HG03135 (cell line): ENCODE data around the gene TH.
"Not testable (repeated sequence)": the region's sequence is repeated elsewhere in the genome, so short reads cannot be mapped to it uniquely, and the experiment has no call there.

ENCODE experiments used
- ATAC-seq: cut with Tn5 transposase; IDR thresholded peaks from one replicate; pipeline ENCODE4 v1.9.1; 2021; ENCODE audit warnings: mild to moderate bottlenecking, moderate library complexity; ENCODE audit not compliant: unreplicated experiment

The TH gene

DNA sequence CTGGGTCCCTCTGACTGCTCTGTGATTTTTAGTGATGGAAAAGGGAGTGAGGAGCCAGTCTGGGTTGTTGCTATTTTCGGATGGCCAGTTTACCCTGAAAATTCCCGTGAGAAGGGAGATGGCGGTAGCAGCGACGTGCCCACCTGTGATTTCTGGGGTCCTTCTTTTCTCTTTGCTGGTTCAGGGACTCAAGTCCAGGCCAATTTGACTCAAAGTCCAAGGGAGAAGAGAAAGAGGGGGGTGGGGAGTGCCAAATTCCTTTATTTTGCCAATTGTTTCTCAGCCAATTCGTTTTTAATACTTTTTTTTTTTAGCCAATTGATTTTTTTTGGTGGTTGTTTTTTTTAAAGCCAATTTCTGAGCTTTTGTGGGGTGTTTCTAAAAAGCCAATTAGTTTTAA lies 39.4 kb downstream of the TH start:
- ATAC-seq, result no peak

DNA sequence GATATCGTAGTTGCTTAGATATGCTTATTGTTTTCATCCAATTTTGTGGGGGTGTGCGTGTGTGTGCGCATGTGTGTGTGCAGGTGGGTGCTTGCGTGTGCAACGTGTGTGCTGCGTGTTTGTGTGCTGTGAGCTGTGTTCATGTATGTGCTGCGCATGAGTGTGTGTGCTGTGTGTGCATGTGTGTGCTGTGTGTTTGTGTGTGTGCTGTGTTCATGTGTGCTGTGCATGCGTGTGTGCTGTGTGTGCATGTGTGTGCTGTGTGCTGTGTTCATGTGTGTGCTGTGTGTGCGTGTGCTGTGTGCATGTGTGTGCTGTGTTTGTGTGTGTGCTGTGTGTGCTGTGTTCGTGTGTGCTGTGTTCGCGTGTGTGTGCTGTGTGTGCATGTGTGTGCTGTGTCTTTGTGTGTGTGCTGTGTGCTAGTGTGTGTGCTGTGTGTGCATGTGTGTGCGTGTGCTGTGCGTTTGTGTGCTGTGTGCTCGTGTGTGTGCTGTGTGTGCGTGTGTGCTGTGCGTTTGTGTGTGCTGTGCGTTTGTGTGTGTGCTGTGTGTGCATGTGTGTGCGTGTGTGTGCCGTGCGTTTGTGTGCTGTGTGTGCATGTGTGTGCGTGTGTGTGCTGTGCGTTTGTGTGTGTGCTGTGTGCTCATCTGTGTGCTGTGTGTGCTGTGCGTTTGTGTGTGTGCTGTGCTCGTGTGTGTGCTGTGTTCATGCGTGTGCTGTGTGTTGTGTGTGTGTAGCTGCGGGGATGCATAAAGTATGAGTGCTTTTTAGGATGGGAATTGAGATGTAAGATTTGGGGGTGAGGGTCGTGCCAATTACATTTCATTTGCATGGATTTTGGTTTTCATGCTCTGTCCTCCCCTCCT lies 40.0 kb downstream of the TH start:
- ATAC-seq, result no peak

DNA sequence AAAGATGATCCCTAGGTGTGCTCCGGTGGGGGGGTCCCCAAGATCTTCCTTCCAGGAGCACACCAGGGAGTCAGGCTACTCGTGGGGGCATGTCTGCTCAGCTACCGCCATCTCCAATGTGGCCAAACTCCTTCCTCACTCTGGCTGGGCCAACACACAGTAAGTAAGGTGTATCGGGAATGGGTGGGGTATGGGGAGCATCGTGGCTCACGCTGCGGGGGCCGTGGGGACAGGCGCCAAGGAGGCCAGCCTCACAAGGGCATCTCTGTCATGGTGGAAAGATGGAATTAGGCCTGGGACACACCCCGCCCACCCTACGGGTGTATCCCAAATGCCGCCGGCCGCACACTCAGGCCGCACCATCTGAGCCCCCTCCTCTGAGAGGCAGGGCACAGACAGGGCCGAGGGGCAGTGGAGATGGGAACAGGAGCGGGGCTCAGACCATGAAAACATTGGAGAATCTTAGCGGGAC lies 40.7 kb downstream of the TH start:
- no peak for ATAC-seq

DNA sequence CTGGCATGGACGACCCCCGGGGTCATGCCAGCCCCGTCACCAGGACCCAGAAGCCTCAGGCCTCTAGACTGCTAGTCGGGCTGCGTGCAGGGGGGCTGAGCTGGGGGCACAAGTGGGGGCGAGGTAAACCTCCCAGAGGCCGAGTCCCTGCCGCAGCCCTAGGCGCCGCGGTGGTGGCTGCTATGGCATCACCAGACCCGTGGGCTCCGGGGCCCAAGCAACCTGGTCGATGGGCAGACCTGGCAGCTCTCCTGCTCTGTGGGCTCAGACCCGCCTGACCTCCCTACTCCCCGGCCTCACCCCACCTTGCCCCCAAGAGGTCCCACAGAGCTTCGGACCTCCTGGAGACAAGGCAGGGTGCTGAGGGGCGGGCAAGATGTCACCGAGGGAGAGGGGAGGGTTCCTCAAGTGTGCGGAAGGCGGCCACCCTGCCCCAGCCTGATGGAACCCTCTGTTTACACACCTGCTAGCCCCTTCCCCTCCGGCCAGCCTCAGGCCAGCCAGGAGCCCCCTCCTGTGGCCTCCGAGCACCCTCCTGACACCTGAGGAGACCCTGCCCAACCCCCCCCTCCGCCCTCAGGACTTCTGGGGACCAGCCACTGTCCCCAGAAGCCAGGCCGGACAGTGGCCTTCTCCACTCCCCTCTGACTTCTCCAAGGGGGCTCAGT lies 41.8 kb downstream of the TH start:
- ATAC-seq, result no peak

DNA sequence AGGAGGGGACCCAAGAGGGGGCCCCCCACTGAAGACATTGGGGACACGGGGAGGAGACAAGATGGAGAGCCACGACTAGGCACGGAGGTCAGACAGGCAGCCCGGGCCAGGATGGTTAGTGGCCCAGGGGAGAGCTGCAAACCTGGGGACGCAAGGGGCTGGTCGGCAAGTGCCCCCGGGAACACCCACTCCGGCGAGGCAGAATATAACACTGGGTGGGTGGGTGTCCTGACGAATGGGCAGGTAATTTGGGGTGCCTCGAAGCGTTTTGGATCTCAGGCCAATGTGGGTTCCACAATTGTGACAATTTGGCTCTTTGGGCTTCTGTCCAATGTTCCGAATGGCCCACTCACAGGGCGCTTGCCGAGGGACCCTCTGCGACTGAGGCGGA lies 42.3 kb downstream of the TH start:
- no peak for ATAC-seq

DNA sequence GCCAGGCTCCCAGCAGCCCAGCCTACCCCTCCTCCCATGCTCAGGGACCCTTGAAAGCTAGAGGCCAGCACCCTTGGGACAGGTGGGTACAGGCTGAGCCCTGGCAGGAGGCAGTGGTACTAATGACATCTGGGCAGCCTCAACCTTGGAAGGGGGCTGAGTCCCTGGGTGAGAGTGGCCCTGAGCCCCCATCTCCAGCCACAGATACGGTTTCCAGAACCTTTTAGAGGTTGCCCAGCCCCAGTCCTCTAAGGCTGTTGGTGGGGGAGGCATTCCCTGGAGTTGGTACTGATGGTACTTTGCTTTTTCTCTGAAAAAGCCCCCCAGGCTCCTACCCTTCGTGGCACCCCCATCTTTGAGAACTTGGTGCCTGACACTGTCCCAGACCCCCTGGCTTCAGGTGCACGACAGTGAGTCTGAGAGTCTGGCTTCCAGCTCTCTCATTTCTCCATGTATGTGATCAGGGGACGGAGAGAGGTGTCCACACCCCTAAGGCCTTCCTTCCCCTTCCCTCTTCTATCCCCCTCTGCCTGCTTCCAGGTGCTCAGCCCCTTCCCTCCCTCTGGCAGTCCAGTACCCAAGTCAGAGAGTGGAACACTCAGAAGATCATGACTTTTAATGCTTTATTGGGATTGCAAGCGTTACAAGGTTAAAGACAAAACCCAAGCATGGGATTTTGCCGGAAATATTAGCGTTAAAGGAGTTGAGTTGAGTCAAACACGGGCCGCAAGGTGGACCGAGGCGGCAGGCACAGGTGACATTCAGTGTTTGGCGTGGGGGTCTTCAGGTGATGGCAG lies 42.9 kb downstream of the TH start:
- ATAC-seq, result no peak

DNA sequence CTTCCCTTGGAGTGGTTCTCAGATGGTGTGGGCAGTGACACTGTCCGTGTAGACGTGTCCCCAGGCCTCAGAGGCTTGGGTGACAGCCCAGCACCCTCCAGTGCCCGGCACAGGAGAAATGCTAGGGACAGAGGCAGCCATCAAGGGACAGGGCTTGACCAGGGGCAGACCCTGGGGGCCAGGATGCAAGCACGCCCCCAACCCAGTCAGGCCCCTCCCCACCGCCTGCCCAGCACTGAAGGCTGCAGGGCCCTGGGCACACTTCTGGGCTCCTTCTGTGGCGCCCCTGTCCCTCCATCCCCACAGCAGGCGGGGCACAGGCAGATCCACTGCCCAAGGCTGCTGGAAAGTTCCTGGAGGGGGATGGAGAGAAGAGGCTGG lies 43.5 kb downstream of the TH start:
- no peak for ATAC-seq

DNA sequence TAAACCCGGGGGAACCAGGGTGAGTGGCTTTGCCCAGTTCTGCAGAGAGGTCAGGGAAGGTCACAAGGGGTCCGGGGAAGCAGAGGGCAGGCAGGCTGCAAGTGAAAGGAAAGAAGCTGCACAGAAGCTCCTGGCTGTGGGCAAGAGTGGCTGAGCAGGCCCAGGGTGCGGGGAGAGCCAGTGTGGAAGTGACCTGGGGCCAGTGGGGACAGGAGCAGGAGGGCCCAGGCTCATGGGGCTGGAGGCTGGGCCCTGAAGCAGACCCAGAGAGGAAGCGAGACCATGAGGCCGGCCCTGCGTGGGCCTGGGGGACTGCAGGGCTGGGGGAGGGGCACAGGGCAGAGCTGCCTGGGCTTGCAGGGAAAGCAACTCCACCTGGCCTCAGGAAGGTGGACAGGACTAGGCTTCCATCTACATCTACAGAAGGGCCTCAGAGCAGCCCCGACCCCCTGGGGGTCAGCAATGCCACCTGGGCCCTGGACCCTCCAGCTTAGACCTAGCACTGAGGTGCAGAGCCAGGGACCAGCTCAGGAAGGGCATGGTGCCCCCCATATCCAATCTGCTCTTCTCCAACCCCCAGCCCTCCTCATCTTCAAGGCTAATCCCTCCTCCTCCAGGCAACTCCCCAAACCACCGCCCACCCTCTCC lies 44.0 kb downstream of the TH start:
- ATAC-seq, result no peak

DNA sequence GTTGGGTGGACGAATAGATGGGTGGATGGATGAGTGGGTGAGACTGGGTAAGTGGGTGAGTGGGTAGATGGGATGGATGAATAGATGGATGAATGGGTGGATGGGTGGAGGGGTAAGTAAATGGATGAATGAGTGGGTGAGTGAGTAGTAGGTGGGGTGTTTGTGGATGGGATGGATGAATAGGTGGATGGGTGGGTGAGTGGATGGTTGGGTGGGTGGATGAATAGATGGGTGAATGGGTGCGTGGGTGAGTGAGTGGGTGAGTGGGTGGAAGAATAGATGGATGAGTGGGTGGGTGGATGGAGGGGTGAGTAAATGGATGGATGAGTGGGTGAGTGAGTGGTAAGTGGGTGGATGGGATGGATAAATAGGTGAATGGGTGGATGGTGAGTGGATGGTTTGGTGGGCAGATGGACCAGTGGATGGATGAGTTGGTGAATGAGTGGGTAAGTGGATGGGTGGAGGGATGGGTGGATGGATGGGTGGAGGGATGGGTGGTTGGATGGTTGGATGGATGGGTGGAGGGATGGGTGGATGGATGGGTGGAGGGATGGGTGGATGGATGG lies 45.0 kb downstream of the TH start:
- no peak for ATAC-seq

DNA sequence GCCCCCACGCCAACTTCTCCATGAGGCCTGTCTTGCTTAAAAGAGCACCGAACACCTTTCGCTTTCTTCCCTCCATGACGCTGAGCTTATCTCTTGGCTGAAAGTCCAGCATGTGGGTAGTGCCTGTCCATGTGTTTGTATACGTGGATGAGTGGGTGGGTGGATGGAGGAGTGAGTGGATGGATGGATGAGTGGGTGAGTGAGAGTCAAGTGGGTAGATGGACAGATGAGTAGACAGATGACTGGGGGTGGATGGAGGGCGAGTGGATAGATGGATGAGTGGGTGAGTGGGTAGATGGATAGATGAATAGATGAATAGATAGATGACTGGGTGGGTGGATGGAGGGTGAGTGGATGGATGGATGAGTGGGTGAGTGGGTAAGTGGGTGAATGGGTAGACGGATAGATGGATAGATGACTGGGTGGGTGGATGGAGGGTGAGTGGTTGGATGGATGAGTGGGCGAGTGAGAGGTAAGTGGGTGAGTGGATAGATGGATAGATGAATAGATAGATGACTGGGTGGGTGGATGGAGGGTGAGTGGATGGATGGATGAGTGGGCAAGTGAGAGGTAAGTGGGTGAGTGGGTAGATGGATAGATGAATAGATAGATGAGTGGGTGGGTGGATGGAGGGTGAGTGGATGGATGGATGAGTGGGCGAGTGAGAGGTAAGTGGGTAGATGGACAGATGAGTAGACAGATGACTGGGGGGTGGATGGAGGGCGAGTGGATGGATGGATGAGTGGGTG lies 46.7 kb downstream of the TH start:
- ATAC-seq, result not testable (repeated sequence)

DNA sequence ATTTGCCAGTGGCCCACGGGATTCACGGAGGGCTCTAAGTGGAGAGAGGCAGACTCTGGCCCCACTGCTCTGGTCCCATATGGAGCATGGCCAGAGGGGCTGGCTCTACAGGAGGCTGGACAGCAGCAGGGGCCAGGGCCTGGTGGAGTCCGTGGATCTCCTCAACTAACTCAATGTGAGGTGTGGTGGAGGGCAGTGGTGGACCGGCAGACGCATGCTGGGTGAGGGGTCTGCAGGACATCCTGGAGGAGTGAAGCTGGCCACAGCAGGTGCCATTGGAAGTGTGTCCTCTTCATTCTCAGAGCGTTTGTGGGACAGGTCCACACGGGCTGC lies 48.0 kb downstream of the TH start:
- no peak for ATAC-seq

DNA sequence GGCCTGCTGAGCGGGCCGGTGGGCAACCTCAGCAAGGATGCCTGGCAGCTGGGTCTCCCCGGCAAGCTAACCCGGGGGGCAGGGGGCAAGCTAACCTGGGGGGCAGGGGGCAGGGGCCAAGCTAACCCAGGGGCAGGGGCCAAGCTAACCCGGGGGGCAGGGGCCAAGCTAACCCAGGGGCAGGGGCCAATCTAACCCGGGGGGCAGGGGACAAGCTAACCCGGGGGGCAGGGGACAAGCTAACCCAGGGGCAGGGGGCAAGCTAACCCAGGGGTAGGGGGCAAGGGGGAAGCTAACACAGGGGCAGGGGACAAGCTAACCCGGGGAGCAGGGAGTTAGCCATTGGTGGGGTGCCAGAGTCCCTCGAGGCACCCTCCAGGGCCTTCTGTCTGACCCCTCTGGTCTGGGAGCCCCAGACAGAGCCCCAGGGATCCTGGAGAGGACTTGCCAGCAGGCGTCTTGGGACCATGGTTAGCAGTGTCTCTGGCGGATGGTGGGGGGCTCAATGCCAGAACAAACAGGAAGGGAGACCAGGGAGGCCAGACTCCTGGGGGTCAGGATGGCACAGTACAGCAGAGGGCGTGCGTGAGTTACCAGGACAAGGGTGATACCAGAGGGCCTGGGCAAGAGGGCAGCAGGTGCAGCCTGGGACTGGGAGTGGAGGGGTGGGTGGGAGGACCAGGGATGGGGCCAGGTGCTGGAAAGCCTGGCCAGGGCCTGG lies 48.5 kb downstream of the TH start:
- no peak for ATAC-seq

DNA sequence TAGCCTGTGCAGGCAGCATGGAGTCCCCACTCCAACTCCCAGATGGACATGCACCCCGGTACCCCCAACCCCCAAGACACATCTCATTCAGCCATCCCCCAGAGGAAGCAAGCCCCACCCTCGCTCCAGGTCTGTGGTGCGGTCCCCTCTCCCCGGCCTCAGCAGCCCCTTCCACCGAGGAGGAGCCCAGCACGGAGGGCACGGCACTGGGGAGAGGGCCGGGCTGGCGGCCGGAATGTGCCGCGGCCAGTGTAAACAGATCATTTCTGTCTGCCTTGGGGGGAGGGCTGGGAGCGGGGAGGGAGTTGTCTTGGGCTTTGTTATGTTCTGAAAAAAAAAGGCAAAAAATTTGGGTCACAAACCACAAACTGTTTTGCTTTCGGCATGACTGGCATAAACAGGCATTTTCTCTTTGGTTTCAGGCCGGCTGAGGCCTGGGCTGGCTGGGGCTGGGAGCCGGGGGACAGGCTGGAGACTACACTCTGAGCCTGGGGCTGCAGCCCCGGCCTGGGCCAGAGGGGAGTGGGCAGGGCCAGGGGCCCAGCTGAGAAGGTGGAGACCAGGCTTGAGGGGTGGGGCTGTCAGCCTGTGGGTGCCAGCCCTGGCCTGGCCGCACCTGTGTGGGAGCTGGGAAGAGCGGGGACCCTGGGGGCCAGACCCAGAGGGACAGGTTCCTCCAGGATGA lies 49.3 kb downstream of the TH start:
- no peak for ATAC-seq

DNA sequence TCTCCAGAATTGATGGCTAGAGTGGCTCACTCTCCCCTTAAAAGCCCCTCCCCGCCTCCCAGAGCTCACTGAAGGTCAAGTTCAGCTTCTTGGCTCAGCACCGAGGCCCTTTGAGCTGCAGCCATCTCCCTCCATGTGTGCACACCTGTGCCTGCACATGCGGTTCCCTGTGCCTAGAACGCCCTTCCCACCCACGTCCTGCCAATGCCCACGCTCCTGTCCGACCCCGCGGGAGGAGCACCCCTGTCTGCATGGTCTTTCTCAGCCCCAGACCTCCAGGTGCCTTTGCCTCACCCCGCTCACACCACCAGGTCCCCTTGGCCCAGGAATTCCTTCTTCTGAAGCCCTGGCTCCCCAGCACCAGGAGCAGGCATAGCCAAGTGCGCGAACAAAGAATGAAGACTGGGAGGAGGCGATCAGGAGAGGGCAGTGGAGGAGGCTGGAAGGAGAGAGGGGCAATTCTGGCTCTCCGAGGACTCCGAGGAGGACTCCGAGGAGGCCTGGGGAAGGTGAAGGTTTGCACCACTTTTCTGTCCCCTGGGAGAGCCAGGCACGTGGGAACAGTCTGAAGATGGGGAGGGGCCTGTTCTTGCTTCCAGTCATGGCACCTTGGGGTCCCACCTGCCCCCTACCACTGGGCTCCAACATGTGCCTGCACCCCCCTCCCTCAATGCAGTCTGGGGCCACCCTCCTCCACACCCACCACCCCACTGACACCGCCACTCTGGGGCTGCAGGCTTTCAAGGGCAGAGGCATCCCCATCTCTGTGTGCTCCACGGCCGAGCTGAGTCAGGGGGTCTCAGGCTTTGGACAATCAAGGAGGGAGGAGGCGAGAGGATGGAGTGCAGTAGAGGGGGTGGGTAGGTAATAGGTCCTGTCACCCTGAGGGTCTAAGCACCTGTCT lies 50.1 kb downstream of the TH start:
- ATAC-seq, result no peak

DNA sequence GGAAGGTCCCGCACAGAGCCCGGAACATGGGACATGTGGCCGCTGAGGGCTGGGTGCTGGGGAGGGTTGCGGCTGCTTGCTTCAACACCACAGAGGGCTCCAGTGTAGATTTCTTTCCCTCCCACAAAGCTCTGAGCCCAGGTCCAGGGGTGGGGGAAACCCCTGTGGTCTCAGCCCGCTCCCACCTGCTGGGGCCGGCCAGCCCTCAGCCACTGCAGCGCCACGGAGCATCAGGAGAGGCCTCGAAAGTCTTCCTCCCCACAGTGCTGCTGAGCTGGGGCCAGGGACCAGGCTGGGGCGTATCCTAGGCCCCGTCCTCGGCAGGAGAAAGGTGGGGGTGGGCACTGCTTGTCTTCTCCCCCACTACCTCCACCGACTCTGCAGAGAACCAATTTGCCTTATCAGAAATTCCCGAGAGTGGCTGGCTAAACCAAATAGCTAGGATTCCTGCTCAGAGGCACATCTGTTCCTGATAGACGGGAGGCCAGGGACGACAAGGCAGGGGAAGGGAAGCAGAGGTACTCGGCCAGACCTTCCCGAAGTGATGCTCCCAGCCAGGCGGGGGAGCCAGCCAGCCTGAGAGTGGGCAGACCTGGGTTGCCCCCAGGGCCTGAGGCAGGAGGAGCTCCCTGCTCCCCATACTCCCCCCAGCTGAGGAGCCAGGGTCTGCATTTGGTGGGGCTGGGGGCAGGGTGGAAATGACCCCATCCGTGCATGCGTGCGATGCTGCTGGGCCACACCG lies 51.1 kb downstream of the TH start:
- ATAC-seq, result no peak

DNA sequence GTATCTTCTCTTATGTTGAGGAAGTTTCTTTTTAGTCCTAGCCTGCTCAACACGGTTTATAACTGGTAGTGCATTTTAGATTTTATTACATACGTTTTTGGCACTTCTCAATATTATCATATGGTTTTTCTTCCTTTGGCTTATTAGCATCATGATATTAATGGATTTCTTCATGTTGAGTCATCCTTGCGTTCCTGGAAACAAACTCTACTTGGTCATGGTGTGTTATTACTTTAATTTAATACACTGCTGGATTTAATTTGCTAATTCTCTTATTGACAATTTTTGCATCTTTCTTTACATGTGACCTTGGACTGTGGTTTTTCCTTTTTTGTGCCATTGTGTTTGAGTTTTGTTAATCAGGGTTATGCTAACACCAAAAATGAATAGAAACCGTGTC lies 52.9 kb downstream of the TH start:
- ATAC-seq, result no peak

DNA sequence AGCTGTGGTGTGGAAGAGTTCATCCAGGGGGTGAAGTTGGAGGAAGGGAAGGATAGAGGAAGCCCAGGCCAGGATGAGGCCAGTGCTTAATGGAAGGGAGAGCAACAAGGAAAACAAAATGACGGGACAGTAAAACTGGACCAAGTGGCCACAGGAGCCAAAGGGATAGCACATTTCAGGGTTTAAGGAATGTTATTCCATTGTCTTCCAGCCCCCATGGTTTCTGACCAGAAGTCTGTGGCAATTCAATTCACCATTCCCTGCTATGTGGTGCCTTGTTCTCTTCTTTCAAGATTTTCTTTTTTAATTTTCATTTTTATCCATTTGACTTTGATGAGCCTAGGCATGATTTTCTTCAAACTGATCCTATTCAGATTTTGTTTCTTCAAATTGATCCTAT lies 54.9 kb downstream of the TH start:
- ATAC-seq, result no peak
